GM21381 (cell line): Measurements from ENCODE around the gene IDI2.
"Not testable (repeated sequence)": the region's sequence is repeated elsewhere in the genome, so short reads cannot be mapped to it uniquely, and the experiment has no call there.

Experiments
- ATAC-seq: cut with Tn5 transposase; IDR thresholded peaks from one replicate; pipeline ENCODE4 v1.9.1; 2021; ENCODE audit warnings: mild to moderate bottlenecking, moderate library complexity; ENCODE audit not compliant: unreplicated experiment

Gene IDI2

GRCh38 chr10:1048349-1048731 lies 22.7 kb upstream of the IDI2 start:
- ATAC-seq: no peak

GRCh38 chr10:1047937-1048336 lies 22.3 kb upstream of the IDI2 start:
- ATAC-seq: no peak

GRCh38 chr10:1045415-1045814 lies 19.8 kb upstream of the IDI2 start:
- no peak for ATAC-seq

GRCh38 chr10:1044964-1045363 lies 19.3 kb upstream of the IDI2 start:
- ATAC-seq: no peak

- no peak for ATAC-seq
Observed at GRCh38 chr10:1044146-1044545, 18.5 kb upstream of the IDI2 start.

- peak; percentile 55 for ATAC-seq
Observed at GRCh38 chr10:1043532-1043995, 17.9 kb upstream of the IDI2 start.

- no peak for ATAC-seq
Observed at GRCh38 chr10:1041514-1041913, 15.9 kb upstream of the IDI2 start.

GRCh38 chr10:1040133-1040532 lies 14.5 kb upstream of the IDI2 start:
- no peak for ATAC-seq

GRCh38 chr10:1038769-1039168 lies 13.1 kb upstream of the IDI2 start:
- ATAC-seq: not testable (repeated sequence)

GRCh38 chr10:1037098-1037497 lies 11.4 kb upstream of the IDI2 start:
- ATAC-seq: no peak

GRCh38 chr10:1036341-1036791 lies 10.7 kb upstream of the IDI2 start:
- ATAC-seq: peak; percentile 67

- ATAC-seq: no peak
Observed at GRCh38 chr10:1035201-1035600, 9.5 kb upstream of the IDI2 start.

GRCh38 chr10:1034758-1035157 lies 9.1 kb upstream of the IDI2 start:
- ATAC-seq: no peak

- no peak for ATAC-seq
Observed at GRCh38 chr10:1033601-1034000, 7.9 kb upstream of the IDI2 start.

GRCh38 chr10:1029838-1030237 lies 4.2 kb upstream of the IDI2 start:
- ATAC-seq: no peak

- no peak for ATAC-seq
Observed at GRCh38 chr10:1026578-1026977, 919 bp upstream of the IDI2 start.

- no peak for ATAC-seq
Observed at GRCh38 chr10:1024103-1024502, 1.6 kb downstream of the IDI2 start.

GRCh38 chr10:1022413-1022812 lies 3.2 kb downstream of the IDI2 start:
- no peak for ATAC-seq

GRCh38 chr10:1020958-1021357 lies 4.7 kb downstream of the IDI2 start:
- no peak for ATAC-seq

- ATAC-seq: no peak
Observed at GRCh38 chr10:1020460-1020859, 5.2 kb downstream of the IDI2 start.

- no peak for ATAC-seq
Observed at GRCh38 chr10:1019362-1019761, 6.3 kb downstream of the IDI2 start.

- no peak for ATAC-seq
Observed at GRCh38 chr10:1015688-1016087, 10.0 kb downstream of the IDI2 start.

GRCh38 chr10:1011696-1012095 lies 14.0 kb downstream of the IDI2 start:
- ATAC-seq: no peak

- ATAC-seq: no peak
Observed at GRCh38 chr10:1010703-1011102, 15.0 kb downstream of the IDI2 start.
